ENCODE data around the gene NRG4.

DNA sequence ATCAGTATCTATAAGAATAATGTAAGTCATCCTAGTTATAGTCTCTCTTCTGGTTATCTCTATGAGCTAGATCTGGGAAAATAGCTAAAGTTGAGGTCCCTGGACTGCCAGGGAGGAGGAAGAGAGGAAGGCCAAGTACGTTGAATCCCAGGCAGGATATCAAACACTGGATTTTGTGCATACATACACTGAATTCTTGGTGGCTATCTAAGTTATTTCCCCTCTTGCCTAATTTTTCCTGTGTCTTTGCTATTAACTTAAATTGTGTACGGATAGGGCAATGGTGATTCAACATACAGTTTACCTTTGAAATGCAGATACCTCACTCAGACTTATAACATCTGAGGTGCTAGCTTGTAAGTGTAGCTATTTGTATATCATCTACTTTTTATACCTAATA is 81.4 kb downstream of the NRG4 start:
- TF ChIP-seq, protein P1, sequence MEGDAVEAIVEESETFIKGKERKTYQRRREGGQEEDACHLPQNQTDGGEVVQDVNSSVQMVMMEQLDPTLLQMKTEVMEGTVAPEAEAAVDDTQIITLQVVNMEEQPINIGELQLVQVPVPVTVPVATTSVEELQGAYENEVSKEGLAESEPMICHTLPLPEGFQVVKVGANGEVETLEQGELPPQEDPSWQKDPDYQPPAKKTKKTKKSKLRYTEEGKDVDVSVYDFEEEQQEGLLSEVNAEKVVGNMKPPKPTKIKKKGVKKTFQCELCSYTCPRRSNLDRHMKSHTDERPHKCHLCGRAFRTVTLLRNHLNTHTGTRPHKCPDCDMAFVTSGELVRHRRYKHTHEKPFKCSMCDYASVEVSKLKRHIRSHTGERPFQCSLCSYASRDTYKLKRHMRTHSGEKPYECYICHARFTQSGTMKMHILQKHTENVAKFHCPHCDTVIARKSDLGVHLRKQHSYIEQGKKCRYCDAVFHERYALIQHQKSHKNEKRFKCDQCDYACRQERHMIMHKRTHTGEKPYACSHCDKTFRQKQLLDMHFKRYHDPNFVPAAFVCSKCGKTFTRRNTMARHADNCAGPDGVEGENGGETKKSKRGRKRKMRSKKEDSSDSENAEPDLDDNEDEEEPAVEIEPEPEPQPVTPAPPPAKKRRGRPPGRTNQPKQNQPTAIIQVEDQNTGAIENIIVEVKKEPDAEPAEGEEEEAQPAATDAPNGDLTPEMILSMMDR (IDR thresholded peaks at IDR 0.05; ENCODE audit: insufficient read depth, low read depth, low read length) = no peak
- TF ChIP-seq EZH2 (IDR thresholded peaks at IDR 0.05; ENCODE audit: insufficient read depth, low read length) = no peak
